Measurements from ENCODE around the gene RXRG.
A peak's percentile ranks its signal among the peaks of the same experiment; 100 is the strongest.

Gene RXRG

DNA sequence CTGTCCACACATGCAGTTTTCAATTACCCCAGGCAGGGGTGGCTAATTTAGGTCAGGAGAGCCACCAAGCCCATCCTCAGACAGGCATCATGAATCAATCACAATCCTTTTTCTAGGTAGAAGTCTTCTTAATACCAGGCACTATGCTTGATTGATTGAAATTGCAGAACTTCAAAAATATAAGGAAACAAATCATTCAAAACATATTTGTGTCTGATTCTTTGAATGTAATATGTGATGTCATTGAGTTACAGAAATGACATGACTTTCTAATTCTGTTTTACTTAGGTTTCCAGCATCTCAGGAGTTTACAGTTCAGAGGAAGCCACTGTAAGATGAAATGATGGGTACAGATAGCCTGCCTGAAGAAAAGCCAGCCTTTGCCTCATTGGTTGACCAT, 26.7 kb downstream of the RXRG start:
- Histone ChIP-seq H3K36me3 (ENCODE audit: low read depth) (no peaks in the 10 kb centered on the region), H3K4me3 (ENCODE audit: severe bottlenecking) (no peak overlapping the region), H3K27ac (ENCODE audit: poor library complexity, severe bottlenecking) (no peak overlapping the region), H3K9me3 (ENCODE audit: severe bottlenecking) (no peaks in the 10 kb centered on the region), H3K27me3 (ENCODE audit: insufficient read depth, poor library complexity, severe bottlenecking) (no peaks in the 10 kb centered on the region), H3K4me1 (ENCODE audit: insufficient read depth, poor library complexity, severe bottlenecking) (no peaks in the 10 kb centered on the region)
- ATAC-seq (ENCODE audit: low read depth) (no peak), DNase-seq (ENCODE audit: low spot score) (no peak)
- TF ChIP-seq, protein P1, sequence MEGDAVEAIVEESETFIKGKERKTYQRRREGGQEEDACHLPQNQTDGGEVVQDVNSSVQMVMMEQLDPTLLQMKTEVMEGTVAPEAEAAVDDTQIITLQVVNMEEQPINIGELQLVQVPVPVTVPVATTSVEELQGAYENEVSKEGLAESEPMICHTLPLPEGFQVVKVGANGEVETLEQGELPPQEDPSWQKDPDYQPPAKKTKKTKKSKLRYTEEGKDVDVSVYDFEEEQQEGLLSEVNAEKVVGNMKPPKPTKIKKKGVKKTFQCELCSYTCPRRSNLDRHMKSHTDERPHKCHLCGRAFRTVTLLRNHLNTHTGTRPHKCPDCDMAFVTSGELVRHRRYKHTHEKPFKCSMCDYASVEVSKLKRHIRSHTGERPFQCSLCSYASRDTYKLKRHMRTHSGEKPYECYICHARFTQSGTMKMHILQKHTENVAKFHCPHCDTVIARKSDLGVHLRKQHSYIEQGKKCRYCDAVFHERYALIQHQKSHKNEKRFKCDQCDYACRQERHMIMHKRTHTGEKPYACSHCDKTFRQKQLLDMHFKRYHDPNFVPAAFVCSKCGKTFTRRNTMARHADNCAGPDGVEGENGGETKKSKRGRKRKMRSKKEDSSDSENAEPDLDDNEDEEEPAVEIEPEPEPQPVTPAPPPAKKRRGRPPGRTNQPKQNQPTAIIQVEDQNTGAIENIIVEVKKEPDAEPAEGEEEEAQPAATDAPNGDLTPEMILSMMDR (IDR thresholded peaks at IDR 0.05; ENCODE audit: poor library complexity, severe bottlenecking), result no peak

DNA sequence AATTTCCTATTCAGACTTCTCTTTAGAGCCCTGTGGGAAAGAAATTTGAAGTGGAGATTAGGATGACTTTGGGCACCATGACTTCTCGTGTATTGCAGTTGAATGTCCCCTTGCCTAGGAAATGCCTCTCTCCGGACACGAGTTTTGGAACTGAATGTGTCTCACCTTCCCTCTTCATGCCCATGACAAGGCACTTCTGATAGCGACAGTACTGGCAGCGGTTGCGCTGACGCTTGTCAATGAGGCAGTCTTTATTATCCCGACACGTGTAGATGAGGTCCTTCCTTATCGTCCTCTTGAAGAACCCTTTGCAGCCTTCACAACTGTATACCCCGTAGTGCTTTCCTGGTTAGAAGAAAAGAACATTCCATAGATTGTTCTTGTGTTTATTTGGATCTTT, 28.1 kb downstream of the RXRG start:
- no peaks in the 10 kb centered on the region for H3K36me3 ChIP-seq (ENCODE audit: low read depth)
- no peaks in the 10 kb centered on the region for H3K4me1 ChIP-seq (ENCODE audit: insufficient read depth, poor library complexity, severe bottlenecking)
- no peaks in the 10 kb centered on the region for H3K9me3 ChIP-seq (ENCODE audit: severe bottlenecking)
- TF ChIP-seq, protein P1 (IDR thresholded peaks at IDR 0.05; ENCODE audit: poor library complexity, severe bottlenecking), result no peak
- H3K4me3 ChIP-seq (ENCODE audit: severe bottlenecking), result no peak overlapping the region
- H3K27ac ChIP-seq (ENCODE audit: poor library complexity, severe bottlenecking), result no peak overlapping the region
- ATAC-seq (ENCODE audit: low read depth) (no peak), DNase-seq (ENCODE audit: low spot score) (no peak)
- H3K27me3 ChIP-seq (ENCODE audit: insufficient read depth, poor library complexity, severe bottlenecking), result no peaks in the 10 kb centered on the region

DNA sequence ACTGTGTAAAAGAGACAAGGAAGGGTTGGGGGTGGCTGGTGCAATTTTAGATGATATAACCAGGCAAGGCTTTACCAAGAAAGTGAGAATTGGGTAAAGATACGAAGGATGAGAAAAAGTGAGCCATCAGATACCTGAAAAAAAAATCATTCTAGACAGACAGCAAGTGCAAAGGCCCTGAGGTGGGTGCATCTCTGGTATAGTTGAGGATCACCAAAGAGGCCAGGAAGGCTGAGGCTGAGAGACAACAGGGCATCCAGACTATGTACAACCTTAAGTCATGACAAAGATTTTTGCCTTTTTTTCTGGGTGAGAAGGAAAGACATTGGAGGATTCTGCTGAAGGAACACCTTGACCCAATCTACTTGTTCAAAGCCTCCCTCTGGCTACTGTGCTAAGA, 29.9 kb downstream of the RXRG start:
- DNase-seq (ENCODE audit: low spot score) (no peak), ATAC-seq (ENCODE audit: low read depth) (no peak)
- Histone ChIP-seq H3K9me3 (ENCODE audit: severe bottlenecking) (no peaks in the 10 kb centered on the region), H3K27ac (ENCODE audit: poor library complexity, severe bottlenecking) (no peak overlapping the region), H3K27me3 (ENCODE audit: insufficient read depth, poor library complexity, severe bottlenecking) (no peaks in the 10 kb centered on the region), H3K4me1 (ENCODE audit: insufficient read depth, poor library complexity, severe bottlenecking) (no peaks in the 10 kb centered on the region), H3K4me3 (ENCODE audit: severe bottlenecking) (no peak overlapping the region), H3K36me3 (ENCODE audit: low read depth) (no peaks in the 10 kb centered on the region)
- TF ChIP-seq, protein P1 (IDR thresholded peaks at IDR 0.05; ENCODE audit: poor library complexity, severe bottlenecking), result no peak

DNA sequence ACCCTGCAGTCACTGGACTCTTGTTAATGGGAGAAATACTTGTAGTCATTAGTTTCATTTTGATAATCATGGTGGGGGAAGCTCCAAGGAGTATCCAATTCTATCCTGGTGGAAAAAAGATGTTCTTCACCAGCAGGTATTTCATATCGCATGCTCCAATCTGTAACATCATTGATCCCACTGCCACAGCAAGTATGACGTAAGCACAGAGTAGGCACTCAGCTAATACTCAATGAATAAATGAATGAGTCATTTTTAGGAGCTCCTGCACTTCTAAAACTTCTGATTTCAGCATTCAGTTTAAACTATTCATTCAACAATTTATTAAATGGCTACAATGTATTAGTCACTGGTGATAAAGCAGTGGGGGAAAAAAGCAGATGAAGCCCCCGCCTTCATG, 30.3 kb downstream of the RXRG start:
- ATAC-seq (ENCODE audit: low read depth) (no peak), DNase-seq (ENCODE audit: low spot score) (no peak)
- Histone ChIP-seq H3K4me1 (ENCODE audit: insufficient read depth, poor library complexity, severe bottlenecking) (no peaks in the 10 kb centered on the region), H3K27me3 (ENCODE audit: insufficient read depth, poor library complexity, severe bottlenecking) (no peaks in the 10 kb centered on the region), H3K27ac (ENCODE audit: poor library complexity, severe bottlenecking) (no peak overlapping the region), H3K36me3 (ENCODE audit: low read depth) (no peaks in the 10 kb centered on the region), H3K4me3 (ENCODE audit: severe bottlenecking) (no peak overlapping the region), H3K9me3 (ENCODE audit: severe bottlenecking) (no peaks in the 10 kb centered on the region)
- TF ChIP-seq, protein P1 (IDR thresholded peaks at IDR 0.05; ENCODE audit: poor library complexity, severe bottlenecking), result no peak

DNA sequence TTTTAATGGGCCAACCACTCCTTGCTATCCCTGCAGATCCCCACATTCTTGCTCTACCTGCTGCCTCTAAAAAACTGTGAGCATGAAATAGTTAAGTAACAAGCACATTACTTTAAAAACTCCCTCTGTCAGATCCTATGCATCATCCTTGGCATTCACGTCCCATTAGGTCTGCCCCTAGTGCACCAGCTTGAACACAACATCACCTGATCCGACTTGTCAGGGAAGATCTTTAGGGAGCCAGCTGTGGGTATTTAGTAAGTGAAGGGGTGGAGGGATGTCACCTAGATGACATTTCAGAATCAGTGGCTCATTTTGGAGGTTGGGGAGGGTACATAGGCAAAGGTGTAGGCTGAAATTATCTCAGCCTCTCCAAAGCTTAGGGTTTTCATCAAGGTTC, 33.5 kb downstream of the RXRG start:
- ATAC-seq (ENCODE audit: low read depth) (peak; percentile 42; the same call in 1 of the 3 replicates), DNase-seq (ENCODE audit: low spot score) (no peak)

More for the DNA sequence above, 33.5 kb downstream of the RXRG start:
- H3K27ac ChIP-seq (ENCODE audit: poor library complexity, severe bottlenecking), result no peak overlapping the region
- no peaks in the 10 kb centered on the region for H3K36me3 ChIP-seq (ENCODE audit: low read depth)
- H3K9me3 ChIP-seq (ENCODE audit: severe bottlenecking), result no peaks in the 10 kb centered on the region
- TF ChIP-seq, protein P1 (IDR thresholded peaks at IDR 0.05; ENCODE audit: poor library complexity, severe bottlenecking), result no peak
- H3K4me1 ChIP-seq (ENCODE audit: insufficient read depth, poor library complexity, severe bottlenecking), result no peaks in the 10 kb centered on the region
- H3K27me3 ChIP-seq (ENCODE audit: insufficient read depth, poor library complexity, severe bottlenecking), result no peaks in the 10 kb centered on the region
- H3K4me3 ChIP-seq (ENCODE audit: severe bottlenecking), result no peak overlapping the region

All from RWPE2 (cell line).